Measurements from ENCODE around the gene C1QA. TPM values are rescaled to one million over a fixed set of nuclear protein-coding genes. Genes with fewer than 3 reads are reported as not detected.
A peak's percentile ranks its signal among the peaks of the same experiment; 100 is the strongest.

C1QA gene
- total and polyA plus RNA-seq, 3 donors from 2014 or later, result 8.7 to 142 (median 29.8) TPM

GRCh38 chr1:22683547-22683946, 47.1 kb downstream of the C1QA start:
- H3K27ac ChIP-seq, result no peak overlapping the region
- H3K27me3 ChIP-seq, result no peaks in the 10 kb centered on the region
- WGBS, 2 donors, result 94% methylated on average over 1 of the region's 1 CpG
- no peaks in the 10 kb centered on the region for H3K36me3 ChIP-seq (ENCODE audit: low read depth, missing control alignments)
- no peak overlapping the region for H3K4me3 ChIP-seq
- peaks cover 14% of the 10 kb centered on the region for H3K4me1 ChIP-seq
- no peaks in the 10 kb centered on the region for H3K9me3 ChIP-seq
- no peak for DNase-seq
- intact Hi-C loops (cut with DNase I; ENCODE audit: low total_unique reads), result no loop called here
- TF ChIP-seq POLR2A (IDR thresholded peaks at IDR 0.05) (no peak), CTCF (IDR thresholded peaks at IDR 0.05) (no peak)

GRCh38 chr1:22685591-22686059, 49.2 kb downstream of the C1QA start:
- H3K36me3 ChIP-seq (ENCODE audit: low read depth, missing control alignments), result no peaks in the 10 kb centered on the region
- intact Hi-C loops (cut with DNase I; ENCODE audit: low total_unique reads), result no loop called here
- H3K4me1 ChIP-seq, result peaks cover 14% of the 10 kb centered on the region
- H3K27ac ChIP-seq, result no peak overlapping the region
- 39 to 49% methylated on average over 10 of the region's 10 CpGs for WGBS, 2 donors
- no peak for TF ChIP-seq CTCF (IDR thresholded peaks at IDR 0.05)
- no peak for TF ChIP-seq POLR2A (IDR thresholded peaks at IDR 0.05)
- peak; percentile 51 for DNase-seq
- H3K4me3 ChIP-seq, result no peak overlapping the region
- H3K27me3 ChIP-seq, result no peaks in the 10 kb centered on the region
- H3K9me3 ChIP-seq, result no peaks in the 10 kb centered on the region

- WGBS, 2 donors, result 89 to 100% methylated on average over 2 of the region's 2 CpGs
- intact Hi-C loops (cut with DNase I; ENCODE audit: low total_unique reads), result no loop called here
- no peaks in the 10 kb centered on the region for H3K36me3 ChIP-seq (ENCODE audit: low read depth, missing control alignments)
- TF ChIP-seq POLR2A (IDR thresholded peaks at IDR 0.05), result no peak
- no peak for TF ChIP-seq CTCF (IDR thresholded peaks at IDR 0.05)
- no peak for DNase-seq
- no peaks in the 10 kb centered on the region for H3K9me3 ChIP-seq
- peaks cover 14% of the 10 kb centered on the region for H3K4me1 ChIP-seq
- no peak overlapping the region for H3K4me3 ChIP-seq
- no peaks in the 10 kb centered on the region for H3K27me3 ChIP-seq
- no peak overlapping the region for H3K27ac ChIP-seq
Measured at GRCh38 chr1:22687191-22687590, 50.8 kb downstream of the C1QA start.

GRCh38 chr1:22688466-22688865, 52.0 kb downstream of the C1QA start:
- DNase-seq, result no peak
- intact Hi-C loops (cut with DNase I; ENCODE audit: low total_unique reads), result no loop called here
- no peaks in the 10 kb centered on the region for H3K36me3 ChIP-seq (ENCODE audit: low read depth, missing control alignments)
- H3K27ac ChIP-seq, result no peak overlapping the region
- TF ChIP-seq POLR2A (IDR thresholded peaks at IDR 0.05) (no peak), CTCF (IDR thresholded peaks at IDR 0.05) (no peak)
- peaks cover 14% of the 10 kb centered on the region for H3K4me1 ChIP-seq
- H3K4me3 ChIP-seq, result no peak overlapping the region
- H3K27me3 ChIP-seq, result no peaks in the 10 kb centered on the region
- H3K9me3 ChIP-seq, result no peaks in the 10 kb centered on the region

Small RNA genes within 50 kb of the gene (microRNA-seq; reads per million reads assigned to microRNA genes)
- gene MIR6127 (ENCODE audit: borderline number of aligned reads in 2 of 2, borderline replicate concordance in 1 of 2), result 0 reads per million in 2 donors

Small RNA genes within 50 kb of the gene (small RNA-seq; reads per million reads assigned to genes)
- 0 reads per million in 2 donors for gene MIR6127

Other genes with a start within 250 kb of the C1QA start
- 10 to 100 TPM; 28.1 to 28.6 TPM for gene ZBTB40, start 184.8 kb upstream of the C1QA start, total RNA-seq
- gene ZBTB40, start 184.8 kb upstream of the C1QA start, polyA plus RNA-seq (ENCODE audit: insufficient read depth, low read depth, low replicate concordance), result 15.6 TPM
- 1 to 10 TPM; 5.2 to 6.0 TPM for gene EPHA8, start 73.1 kb upstream of the C1QA start, total RNA-seq
- gene EPHA8, start 73.1 kb upstream of the C1QA start, polyA plus RNA-seq (ENCODE audit: insufficient read depth, low read depth, low replicate concordance), result 2.3 TPM
- gene C1QC, start 7.0 kb downstream of the C1QA start, total RNA-seq, result 10 to 100 TPM in 1 of 2 donors, 1 to 10 TPM in 1; 8.6 to 36.8 TPM
- gene C1QC, start 7.0 kb downstream of the C1QA start, polyA plus RNA-seq (ENCODE audit: insufficient read depth, low read depth, low replicate concordance), result 108 TPM
- gene C1QB, start 16.6 kb downstream of the C1QA start, total RNA-seq, result 10 to 100 TPM; 16.8 to 66.0 TPM
- 155 TPM for gene C1QB, start 16.6 kb downstream of the C1QA start, polyA plus RNA-seq (ENCODE audit: insufficient read depth, low read depth, low replicate concordance)
- 1 to 10 TPM; 7.7 to 9.4 TPM for gene EPHB2, start 74.2 kb downstream of the C1QA start, total RNA-seq
- 8.2 TPM for gene EPHB2, start 74.2 kb downstream of the C1QA start, polyA plus RNA-seq (ENCODE audit: insufficient read depth, low read depth, low replicate concordance)